Prostate gland (tissue), 2 donors: Measurements from ENCODE around the gene FAIM2.

Source experiments
- POLR2A ChIP-seq: fragments of 450-650 bp; IDR thresholded peaks from one replicate; pipeline ENCODE4 v1.6.1; 2016; ENCODE audit warnings: antibody characterized with exemption, mild to moderate bottlenecking
- POLR2AphosphoS5 ChIP-seq: sonication (generic); formaldehyde crosslinking; IDR thresholded peaks from one replicate; pipeline ENCODE4 v1.6.1; 2017; ENCODE audit warnings: antibody characterized with exemption
- TF ChIP-seq, protein P1 (sequence below), 4 experiments: fragments of 200-600 bp in 2 of 4; fragments of 450-650 bp in 2 of 4; sonication (generic) in 2 of 4; IDR thresholded peaks; 1 replicate in 3 of 4; 2 replicates in 1 of 4; pipeline ENCODE4 v1.5.1; 2016 to 2019; ENCODE audit warnings: antibody characterized with exemption in 4 of 4, mild to moderate bottlenecking in 2 of 4, moderate library complexity in 2 of 4

DNA sequence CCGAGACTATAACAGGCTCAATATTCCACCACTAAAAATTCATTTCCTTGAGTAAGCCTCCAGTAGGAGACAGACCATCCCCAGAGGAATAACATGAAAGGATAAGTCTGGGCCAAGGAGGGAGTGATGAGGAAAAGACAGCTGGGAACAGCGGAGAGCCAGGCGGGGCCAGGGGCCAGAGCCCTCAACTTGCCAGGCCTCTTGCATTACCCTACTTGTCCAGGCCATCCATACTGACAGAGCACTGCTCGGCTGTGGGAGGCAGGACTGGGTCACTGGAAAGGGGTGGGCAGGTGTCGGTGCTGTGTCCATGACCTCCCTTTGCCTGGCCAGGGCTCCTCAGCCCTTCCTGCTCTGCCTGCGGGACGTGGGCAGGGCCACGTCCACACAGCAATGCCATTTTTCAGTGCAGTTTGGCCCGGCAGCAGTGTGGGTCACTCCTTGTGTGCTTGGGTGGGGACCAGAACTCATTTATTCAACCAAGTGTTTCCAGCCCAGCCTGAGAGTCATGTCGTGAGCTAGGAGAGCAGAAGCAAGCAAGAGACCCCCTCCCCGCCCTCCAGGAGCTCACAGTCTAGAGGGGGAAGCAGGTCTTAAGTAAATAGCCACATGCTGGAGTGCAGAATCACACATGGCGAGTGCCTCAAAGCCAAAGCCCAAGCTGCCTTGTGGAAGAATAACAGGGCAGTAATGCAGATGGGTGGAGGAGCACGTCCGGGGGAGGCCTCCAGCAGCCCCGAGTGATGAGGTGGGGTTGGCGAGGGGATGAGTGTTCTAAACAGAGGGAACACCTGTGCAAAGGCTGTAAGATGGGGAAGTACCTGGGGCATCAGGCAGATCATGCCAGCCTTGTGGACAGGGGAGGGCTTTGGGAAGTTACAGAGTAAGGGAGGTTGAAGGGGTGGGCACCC lies 8.9 kb upstream of the FAIM2 start:
- TF ChIP-seq, protein P1, sequence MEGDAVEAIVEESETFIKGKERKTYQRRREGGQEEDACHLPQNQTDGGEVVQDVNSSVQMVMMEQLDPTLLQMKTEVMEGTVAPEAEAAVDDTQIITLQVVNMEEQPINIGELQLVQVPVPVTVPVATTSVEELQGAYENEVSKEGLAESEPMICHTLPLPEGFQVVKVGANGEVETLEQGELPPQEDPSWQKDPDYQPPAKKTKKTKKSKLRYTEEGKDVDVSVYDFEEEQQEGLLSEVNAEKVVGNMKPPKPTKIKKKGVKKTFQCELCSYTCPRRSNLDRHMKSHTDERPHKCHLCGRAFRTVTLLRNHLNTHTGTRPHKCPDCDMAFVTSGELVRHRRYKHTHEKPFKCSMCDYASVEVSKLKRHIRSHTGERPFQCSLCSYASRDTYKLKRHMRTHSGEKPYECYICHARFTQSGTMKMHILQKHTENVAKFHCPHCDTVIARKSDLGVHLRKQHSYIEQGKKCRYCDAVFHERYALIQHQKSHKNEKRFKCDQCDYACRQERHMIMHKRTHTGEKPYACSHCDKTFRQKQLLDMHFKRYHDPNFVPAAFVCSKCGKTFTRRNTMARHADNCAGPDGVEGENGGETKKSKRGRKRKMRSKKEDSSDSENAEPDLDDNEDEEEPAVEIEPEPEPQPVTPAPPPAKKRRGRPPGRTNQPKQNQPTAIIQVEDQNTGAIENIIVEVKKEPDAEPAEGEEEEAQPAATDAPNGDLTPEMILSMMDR (IDR thresholded peaks at IDR 0.05), result no peak
- no peak for TF ChIP-seq POLR2A
- no peak for TF ChIP-seq POLR2AphosphoS5
